Osteoblast (primary cell): ENCODE measurements around the gene ZNF467. TPM values are rescaled to one million over a fixed set of nuclear protein-coding genes. Genes with fewer than 3 reads are reported as not detected.

Experiments used
- DNase-seq: peaks from one replicate; pipeline ENCODE4 v3.0.0; 2011; ENCODE audit warnings: low spot score, mixed read lengths; ENCODE audit not compliant: insufficient read length; ENCODE audit errors: missing footprints
- H2AFZ ChIP-seq: 2 replicates; pipeline ENCODE4 v1.6.0; 2011; ENCODE audit warnings: mild to moderate bottlenecking, low read length
- H3K27ac ChIP-seq: 2 replicates; pipeline ENCODE4 v1.5.1; 2011; ENCODE audit warnings: mild to moderate bottlenecking, low read depth, low read length, moderate library complexity
- H3K27me3 ChIP-seq: 2 replicates; pipeline ENCODE4 v1.6.0; 2012; ENCODE audit warnings: mild to moderate bottlenecking, control low read depth, inconsistent platforms, low read length, moderate library complexity; ENCODE audit not compliant: insufficient read depth
- H3K36me3 ChIP-seq: 2 replicates; pipeline ENCODE4 v1.5.1; 2011; ENCODE audit warnings: mild to moderate bottlenecking, low read length, control low read depth, moderate library complexity; ENCODE audit not compliant: insufficient read depth
- H3K4me1 ChIP-seq: 2 replicates; pipeline ENCODE4 v1.5.1; 2011; ENCODE audit warnings: mild to moderate bottlenecking, low read length, control low read depth, moderate library complexity; ENCODE audit not compliant: insufficient read depth
- H3K4me2 ChIP-seq: 2 replicates; pipeline ENCODE4 v1.6.0; 2011; ENCODE audit warnings: mild to moderate bottlenecking, low read length; ENCODE audit not compliant: insufficient read depth
- H3K4me3 ChIP-seq: fragments of 200-600 bp; sonication (generic); 3 replicates; pipeline ENCODE4 v1.5.1; 2012; ENCODE audit warnings: mild to moderate bottlenecking, low read length, inconsistent platforms; ENCODE audit not compliant: insufficient read depth
- H3K79me2 ChIP-seq: 2 replicates; pipeline ENCODE4 v1.6.0; 2012; ENCODE audit warnings: mild to moderate bottlenecking, low read length, control low read depth, inconsistent platforms; ENCODE audit not compliant: insufficient read depth
- H3K9me3 ChIP-seq: 2 replicates; pipeline ENCODE4 v1.5.1; 2011; ENCODE audit warnings: low read depth, low read length, control low read depth
- H4K20me1 ChIP-seq: 2 replicates; pipeline ENCODE4 v1.6.0; 2012; ENCODE audit warnings: mild to moderate bottlenecking, low read length, control low read depth; ENCODE audit not compliant: insufficient read depth
- CTCF ChIP-seq: IDR thresholded peaks from 2 replicates; pipeline ENCODE4 v1.5.1; 2011; ENCODE audit warnings: mild to moderate bottlenecking, low read depth, low read length, moderate library complexity; ENCODE audit errors: extremely low read depth
- total RNA-seq: library from RNA; depleted of rRNA; stranded (reverse); fragments of >200 nt; gene quantifications from 2 replicates; pipeline ENCODE4 v1.2.3, GENCODE V29; 2012

Gene ZNF467
- total RNA-seq, 1 donor = not detected

GRCh38 chr7:149716007-149716931, 57.1 kb downstream of the ZNF467 start:
- peaks cover 12% of the 10 kb centered on the region for H3K4me1 ChIP-seq
- H3K79me2 ChIP-seq = no peaks in the 10 kb centered on the region
- H4K20me1 ChIP-seq = peaks cover 7% of the 10 kb centered on the region
- peak overlapping the region; percentile 80 for H3K4me3 ChIP-seq
- H3K27me3 ChIP-seq = no peaks in the 10 kb centered on the region
- no peaks in the 10 kb centered on the region for H3K9me3 ChIP-seq
- peaks cover under 1% of the 10 kb centered on the region for H3K36me3 ChIP-seq
- peak; percentile 91 for DNase-seq
- no peak overlapping the region for H3K27ac ChIP-seq
- no peak overlapping the region for H2AFZ ChIP-seq
- peak overlapping the region; percentile 82 for H3K4me2 ChIP-seq
- no peak for TF ChIP-seq CTCF

GRCh38 chr7:149715476-149715875, 57.9 kb downstream of the ZNF467 start:
- peak overlapping the region; percentile 82 for H3K4me2 ChIP-seq
- H3K27ac ChIP-seq = no peak overlapping the region
- peaks cover 12% of the 10 kb centered on the region for H3K4me1 ChIP-seq
- H2AFZ ChIP-seq = peak overlapping the region; percentile 94
- H4K20me1 ChIP-seq = peaks cover 7% of the 10 kb centered on the region
- peaks cover 2% of the 10 kb centered on the region for H3K9me3 ChIP-seq
- TF ChIP-seq CTCF = no peak
- peak overlapping the region; percentile 80 for H3K4me3 ChIP-seq
- H3K36me3 ChIP-seq = no peaks in the 10 kb centered on the region
- no peaks in the 10 kb centered on the region for H3K79me2 ChIP-seq
- no peaks in the 10 kb centered on the region for H3K27me3 ChIP-seq
- DNase-seq = no peak

- Histone ChIP-seq H3K4me1 (peaks cover 12% of the 10 kb centered on the region), H3K27ac (no peak overlapping the region), H3K4me3 (peak overlapping the region; percentile 80), H4K20me1 (peaks cover 7% of the 10 kb centered on the region), H2AFZ (peak overlapping the region; percentile 94), H3K27me3 (no peaks in the 10 kb centered on the region), H3K79me2 (no peaks in the 10 kb centered on the region), H3K9me3 (peaks cover 2% of the 10 kb centered on the region), H3K36me3 (no peaks in the 10 kb centered on the region), H3K4me2 (peak overlapping the region; percentile 82)
- TF ChIP-seq CTCF = no peak
- peak; percentile 92 for DNase-seq
These were observed 58.4 kb downstream of the ZNF467 start for GRCh38 chr7:149714910-149715471.

Other genes starting within 250 kb of the ZNF467 start
- 8.7 and 12.7 TPM in 2 replicates for gene ZNF862, start 64.8 kb upstream of the ZNF467 start, total RNA-seq
- gene ATP6V0E2, start 100.4 kb upstream of the ZNF467 start, total RNA-seq = 27.9 and 28.3 TPM in 2 replicates